ENCODE measurements around the gene BCO2.

The BCO2 gene

GRCh38 chr11:112249871-112250610 lies 74.7 kb downstream of the BCO2 start:
- DNase-seq (ENCODE audit: low spot score) = no peak

DNA sequence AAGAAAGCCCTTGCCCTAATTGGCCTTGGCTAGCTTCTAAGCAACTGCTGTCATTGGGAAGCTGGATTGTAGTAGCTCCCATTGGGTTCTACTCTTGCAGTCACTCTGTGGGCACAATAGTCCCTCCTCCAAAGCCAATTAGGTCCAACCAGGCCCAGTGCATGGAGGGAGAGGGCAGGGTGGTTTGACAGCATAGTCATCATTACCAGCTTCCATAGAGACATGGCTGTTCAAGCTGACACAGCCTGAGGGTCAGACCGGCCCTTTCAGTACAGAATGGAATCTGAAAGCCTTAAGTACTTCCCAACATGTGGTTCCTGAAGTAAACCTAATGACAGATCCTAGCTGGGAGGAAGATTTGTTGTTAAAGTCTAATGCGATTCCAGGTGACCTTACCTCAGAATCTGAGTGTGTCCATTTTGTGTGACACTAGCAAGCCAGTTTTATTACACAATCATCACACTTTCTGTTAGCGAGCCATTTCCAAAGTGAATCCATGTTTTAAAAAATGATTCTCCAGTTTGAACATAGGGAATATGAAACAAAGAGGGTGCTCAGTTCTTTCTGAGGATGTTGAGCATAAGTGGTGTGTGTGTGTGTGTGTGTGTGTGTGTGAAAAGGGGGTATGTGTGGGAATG lies 78.4 kb downstream of the BCO2 start:
- DNase-seq (ENCODE audit: low spot score) = no peak

- DNase-seq (ENCODE audit: low spot score) = peak; percentile 25
Observed at GRCh38 chr11:112255067-112255720, 79.9 kb downstream of the BCO2 start.

GRCh38 chr11:112260490-112260889 lies 85.2 kb downstream of the BCO2 start, which contains the start of gene PLET1:
PLET1 (minus strand) TSS chr11:112260860; CDS start chr11:112260589, 271 bp downstream.
- DNase-seq (ENCODE audit: low spot score) = no peak

DNA sequence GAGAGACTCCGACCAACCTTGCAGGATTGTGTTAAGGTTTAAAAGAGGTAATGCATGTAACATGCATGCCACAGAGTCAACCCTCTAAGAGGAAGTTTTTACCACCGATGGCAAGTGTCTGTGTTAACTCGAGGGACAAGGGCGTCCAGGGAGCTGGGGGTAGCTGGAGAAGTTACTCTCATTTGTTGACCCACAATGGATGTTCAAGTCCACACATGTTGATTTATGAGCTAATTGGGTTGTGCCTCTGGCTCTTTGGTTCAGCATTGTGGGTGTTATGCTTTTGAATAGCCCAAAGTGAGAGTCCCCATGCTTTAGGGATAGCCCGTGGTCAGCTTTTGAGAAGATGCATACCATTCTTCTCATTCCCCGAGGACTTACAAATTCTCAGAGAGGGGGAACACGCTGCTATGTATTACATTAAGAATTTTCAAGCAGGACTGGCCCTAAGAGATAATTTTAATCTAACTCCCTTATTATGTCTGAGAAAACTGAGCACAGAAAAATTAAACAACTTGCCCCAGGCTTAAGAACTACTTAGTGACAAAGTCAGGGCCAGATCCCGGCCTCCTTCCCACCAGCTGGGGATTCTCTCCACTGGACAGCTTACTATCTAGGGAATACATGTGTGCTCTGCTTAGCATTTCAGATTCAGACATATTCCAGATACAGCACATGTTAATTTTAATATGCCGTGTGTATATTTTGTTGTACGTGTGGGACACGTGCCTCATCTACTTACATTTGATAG lies 90.5 kb downstream of the BCO2 start:
- DNase-seq (ENCODE audit: low spot score) = no peak

DNA sequence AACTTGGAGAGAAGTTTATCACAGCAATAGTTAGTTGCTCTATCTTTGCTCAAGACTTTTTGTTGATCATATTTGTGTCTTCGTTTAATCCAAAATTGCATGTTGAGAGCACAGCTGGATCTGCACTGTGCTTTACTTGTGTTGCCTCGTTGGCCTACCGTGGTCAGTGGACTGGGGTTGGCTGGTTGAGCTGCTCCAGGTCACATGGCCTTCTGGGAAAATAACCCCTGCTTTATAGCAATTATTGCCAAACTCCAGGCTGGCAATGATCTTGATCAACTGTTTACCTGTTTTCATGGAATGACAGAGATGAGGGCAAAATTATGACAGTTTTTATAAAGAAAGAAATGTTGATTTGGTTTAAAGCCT lies 91.1 kb downstream of the BCO2 start:
- DNase-seq (ENCODE audit: low spot score) = no peak

DNA sequence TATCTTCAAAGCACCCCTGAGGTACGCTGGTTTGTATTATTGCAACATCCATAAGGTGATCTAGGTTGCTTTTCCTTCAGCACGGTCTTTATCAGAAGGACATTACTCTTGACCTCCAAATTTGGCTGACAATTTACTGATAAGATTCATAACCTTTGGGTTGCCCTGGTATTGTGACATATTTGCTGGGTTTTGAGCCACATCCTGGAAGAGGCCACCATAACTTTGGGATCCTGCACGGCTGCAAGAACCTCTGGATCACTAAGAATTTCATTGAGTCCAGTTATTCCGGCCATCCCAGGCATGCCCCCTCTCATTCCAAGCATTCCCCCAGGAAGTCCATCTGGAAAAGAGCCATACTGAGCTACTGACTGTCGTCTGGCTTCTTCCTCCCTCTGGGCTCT lies 91.9 kb downstream of the BCO2 start:
- no peak for DNase-seq (ENCODE audit: low spot score)

- DNase-seq (ENCODE audit: low spot score) = no peak
Observed at GRCh38 chr11:112268406-112268805, 93.1 kb downstream of the BCO2 start.
